GM12875 (cell line): ENCODE results near the gene RAD51.
A peak's percentile ranks its signal among the peaks of the same experiment; 100 is the strongest.

Source experiments
- H3K4me3 ChIP-seq: one replicate; pipeline ENCODE4 v1.5.1; 2011; ENCODE audit warnings: low read depth, low read length, control low read depth
- CTCF ChIP-seq: IDR thresholded peaks from 2 replicates; pipeline ENCODE4 v1.5.1; 2011; ENCODE audit warnings: low read depth, mild to moderate bottlenecking, control low read depth, inconsistent platforms, low read length, moderate library complexity, borderline replicate concordance; ENCODE audit not compliant: insufficient read depth

RAD51 gene

GRCh38 chr15:40749151-40749630 is 54.2 kb downstream of the RAD51 start:
- no peak overlapping the region for H3K4me3 ChIP-seq
- TF ChIP-seq CTCF = no peak

- no peak overlapping the region for H3K4me3 ChIP-seq
- TF ChIP-seq CTCF = no peak
These were observed 55.9 kb downstream of the RAD51 start for GRCh38 chr15:40750885-40751284.

GRCh38 chr15:40751745-40752144 is 56.8 kb downstream of the RAD51 start:
- no peak overlapping the region for H3K4me3 ChIP-seq

GRCh38 chr15:40754574-40754882 is 59.6 kb downstream of the RAD51 start:
- no peak for TF ChIP-seq CTCF
- H3K4me3 ChIP-seq = peak overlapping the region; percentile 93

More at GRCh38 chr15:40751745-40752144, 56.8 kb downstream of the RAD51 start:
- no peak for TF ChIP-seq CTCF

GRCh38 chr15:40754883-40755811 is 60.2 kb downstream of the RAD51 start, which contains the start of gene RMDN3:
TSS of gene RMDN3 (minus strand) at chr15:40755254. CDS start at chr15:40754783, 471 bp downstream.
- peak within 1 kb of the TSS; percentile 93 for H3K4me3 ChIP-seq
- TF ChIP-seq CTCF = no peak

- no peak overlapping the region for H3K4me3 ChIP-seq
- no peak for TF ChIP-seq CTCF
These were observed 60.8 kb downstream of the RAD51 start for GRCh38 chr15:40755812-40756208.

- H3K4me3 ChIP-seq = no peak overlapping the region
- TF ChIP-seq CTCF = no peak
These were observed 62.0 kb downstream of the RAD51 start for GRCh38 chr15:40756938-40757337.
